CD4-positive, alpha-beta T cell treated with Interleukin-17A for 4 hours (primary cell): ENCODE measurements around the gene SH3PXD2A.

Experiments
- DNase-seq: peaks from one replicate; pipeline ENCODE4 v3.0.0-alpha.2; 2020; ENCODE audit warnings: mixed read lengths

Gene SH3PXD2A

DNA sequence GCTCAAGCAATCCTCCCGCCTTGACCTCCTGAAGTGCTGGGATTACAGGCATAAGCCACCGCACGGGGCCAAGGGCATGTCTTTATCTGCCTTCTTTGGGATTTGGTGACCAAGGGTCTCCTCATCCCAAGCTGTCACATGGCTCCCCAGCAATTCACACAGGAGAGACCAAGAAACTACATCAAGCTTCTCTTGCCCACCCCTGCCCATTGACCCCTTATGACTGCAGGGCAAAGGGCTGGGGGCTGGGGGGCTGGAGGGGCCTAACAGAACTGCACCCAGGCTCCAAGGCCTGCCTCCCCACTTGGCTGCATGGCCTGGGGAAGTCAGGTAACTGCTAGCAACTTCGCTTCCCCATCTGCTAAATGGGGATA lies 137.1 kb downstream of the SH3PXD2A start:
- DNase-seq: no peak

- no peak for DNase-seq
Observed at GRCh38 chr10:103717341-103718246, 137.8 kb downstream of the SH3PXD2A start.

DNA sequence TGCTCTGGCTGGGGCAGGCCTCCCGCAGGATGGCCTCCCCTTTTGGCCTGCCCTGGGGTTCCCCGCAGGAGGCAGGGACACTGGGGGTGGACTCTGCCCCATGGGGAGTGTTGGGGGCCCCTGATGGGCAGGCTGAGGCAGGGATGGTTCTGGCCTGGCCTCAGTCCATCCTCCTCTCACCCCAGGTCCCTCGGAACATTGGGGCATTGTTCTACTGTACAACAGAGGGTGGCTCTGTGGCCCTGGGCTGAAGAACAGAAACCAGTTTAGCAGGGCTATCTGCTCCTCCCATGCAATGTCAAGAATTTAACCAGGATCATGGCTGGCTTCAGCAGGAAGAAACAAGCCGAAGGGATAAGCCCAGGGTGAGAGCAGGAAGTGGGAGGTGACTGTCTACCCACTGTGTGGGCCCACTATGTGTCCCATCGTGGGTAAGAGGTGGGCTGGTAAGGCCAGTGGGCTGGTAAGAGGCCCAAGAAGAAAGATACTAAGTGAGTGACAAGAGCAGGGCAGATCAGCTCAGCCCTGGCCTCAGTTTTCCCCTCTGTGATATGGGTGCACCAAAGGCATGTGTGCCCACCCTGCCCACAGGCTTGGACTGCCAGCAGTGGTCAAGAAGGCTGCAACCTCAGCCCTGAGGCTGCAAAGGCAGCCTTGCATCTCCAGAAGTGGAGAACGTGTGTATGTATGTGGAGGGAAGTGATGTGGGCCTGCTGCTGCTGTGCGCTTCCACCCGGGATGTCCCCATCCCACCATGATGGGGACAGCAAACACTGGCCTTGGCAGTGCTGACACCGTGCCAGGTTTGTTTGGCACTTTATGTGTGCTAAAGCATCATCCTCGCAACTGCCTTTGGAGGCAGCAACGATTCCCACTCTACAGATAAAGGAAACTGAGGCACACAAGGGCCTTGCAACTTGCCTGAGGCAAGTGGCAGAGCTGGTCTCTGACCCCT lies 138.9 kb downstream of the SH3PXD2A start:
- no peak for DNase-seq

DNA sequence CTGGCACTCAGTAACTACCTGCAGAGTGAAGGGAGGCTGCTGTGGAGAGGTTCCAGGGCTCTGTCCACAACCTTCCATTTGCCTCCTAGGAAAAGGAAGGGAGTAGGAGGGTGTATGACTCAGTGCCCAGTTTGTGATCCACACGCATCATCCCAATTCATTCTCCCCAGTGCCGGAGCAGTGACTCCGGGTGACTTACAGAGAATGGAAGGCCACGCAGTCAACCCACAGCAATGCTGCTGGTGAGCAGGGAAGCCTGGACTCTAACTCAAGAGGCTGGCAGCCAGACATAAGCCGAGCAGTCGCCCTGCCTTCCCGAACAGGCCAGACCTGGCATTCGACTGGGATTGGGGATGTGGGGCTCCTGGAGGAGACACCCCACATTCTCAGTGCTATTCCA lies 139.9 kb downstream of the SH3PXD2A start:
- DNase-seq: no peak

DNA sequence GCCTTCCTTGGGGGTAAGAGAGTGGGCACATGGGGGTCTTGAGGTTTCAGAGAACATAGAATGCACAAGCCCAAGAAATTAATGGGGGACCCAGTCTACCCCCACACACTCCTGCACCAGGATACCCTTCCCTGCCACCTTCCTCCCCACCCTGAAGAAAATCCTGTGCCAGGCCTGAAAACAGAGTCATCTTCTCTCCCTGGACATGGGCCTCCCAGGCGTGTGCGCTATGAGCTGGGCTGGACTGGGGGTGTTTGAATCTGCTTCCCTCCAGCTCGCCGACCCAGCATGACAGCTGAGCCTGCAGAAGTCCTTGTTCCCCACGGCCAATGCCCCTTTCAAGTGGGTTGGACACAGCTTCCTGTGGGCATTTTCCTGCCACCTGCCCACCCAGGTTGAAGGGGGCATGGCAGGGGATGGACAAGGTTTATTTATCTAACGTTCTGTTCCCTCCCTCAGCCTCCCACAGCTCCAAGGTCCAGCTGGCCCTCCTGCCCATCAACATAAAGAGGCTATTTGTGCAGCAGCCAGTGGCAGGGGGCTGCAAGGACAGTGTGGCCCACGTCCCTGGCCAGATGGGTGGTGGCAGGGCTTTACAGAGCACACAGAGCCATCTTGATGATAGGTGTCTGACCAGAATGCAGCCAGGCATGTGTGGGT lies 141.0 kb downstream of the SH3PXD2A start:
- DNase-seq: no peak

GRCh38 chr10:103713676-103714075 lies 141.7 kb downstream of the SH3PXD2A start:
- no peak for DNase-seq

GRCh38 chr10:103712898-103713498 lies 142.4 kb downstream of the SH3PXD2A start:
- DNase-seq: peak; percentile 87

GRCh38 chr10:103712146-103712545 lies 143.2 kb downstream of the SH3PXD2A start:
- DNase-seq: no peak

DNA sequence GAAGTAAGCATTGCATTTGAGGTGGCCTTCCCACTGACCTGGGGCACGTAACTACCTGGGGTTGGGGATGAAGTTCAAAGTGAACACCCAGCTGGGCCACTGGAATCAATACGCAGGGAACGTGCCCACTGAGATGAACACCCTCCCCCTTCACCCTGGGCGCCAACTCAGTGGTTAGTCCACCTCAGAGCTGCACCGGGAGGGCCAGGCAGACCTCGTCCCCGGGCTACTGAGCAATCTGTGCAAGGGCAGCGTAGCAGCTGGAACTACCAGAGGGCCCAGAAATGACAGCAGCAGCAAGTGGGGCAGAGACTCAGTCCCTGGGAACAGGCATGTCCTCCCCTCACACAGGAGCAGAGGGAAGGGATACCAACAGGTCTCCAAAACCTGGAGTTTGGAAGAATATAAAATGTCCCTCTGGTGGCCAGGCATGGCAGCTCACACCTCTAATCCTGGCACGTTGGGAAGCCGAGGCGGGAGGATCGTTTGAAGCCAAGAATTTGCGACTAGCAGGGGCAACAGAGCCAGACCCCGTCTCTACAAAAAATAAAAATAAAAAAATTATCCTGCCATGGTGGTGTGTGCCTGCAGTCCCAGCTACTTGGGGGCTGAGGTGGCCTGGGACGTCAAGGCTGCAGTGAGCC lies 143.9 kb downstream of the SH3PXD2A start:
- no peak for DNase-seq

GRCh38 chr10:103710490-103710889 lies 144.9 kb downstream of the SH3PXD2A start:
- no peak for DNase-seq

GRCh38 chr10:103709341-103709920 lies 145.9 kb downstream of the SH3PXD2A start:
- no peak for DNase-seq

DNA sequence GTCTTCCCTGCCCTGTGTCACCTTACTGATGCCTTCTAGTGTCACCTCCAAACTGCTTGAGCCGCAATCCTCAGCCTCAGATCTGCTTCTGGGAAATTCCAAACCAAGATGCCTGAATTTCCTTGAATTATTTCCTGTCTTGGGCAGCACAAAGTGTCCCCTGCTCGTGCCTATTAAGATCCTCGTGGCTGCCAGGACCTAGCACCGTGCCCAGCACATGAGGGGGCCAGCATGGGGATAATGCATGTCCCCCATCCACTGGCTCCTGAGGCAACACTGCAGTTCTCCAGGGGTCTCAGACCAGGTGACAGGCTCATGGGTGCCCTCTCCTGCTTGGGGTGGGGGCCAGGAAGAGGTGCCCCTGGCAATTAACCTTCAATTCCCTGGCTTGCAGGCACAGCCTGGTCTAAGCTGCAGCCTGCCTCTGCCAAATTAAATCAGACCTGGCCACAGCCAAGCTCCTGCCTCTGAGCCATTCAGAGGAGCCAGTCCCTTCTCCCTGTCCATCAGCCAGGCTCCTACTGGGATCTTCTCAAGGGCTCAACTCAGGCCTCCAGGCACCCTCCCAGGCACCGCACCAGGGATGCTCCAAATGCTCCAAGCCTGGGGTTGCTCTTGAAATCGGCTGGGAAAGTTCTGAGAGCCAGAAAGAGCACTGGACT lies 146.6 kb downstream of the SH3PXD2A start:
- DNase-seq: no peak

- DNase-seq: no peak
Observed at GRCh38 chr10:103707956-103708626, 147.3 kb downstream of the SH3PXD2A start.

- no peak for DNase-seq
Observed at GRCh38 chr10:103706762-103707161, 148.6 kb downstream of the SH3PXD2A start.

- DNase-seq: no peak
Observed at GRCh38 chr10:103706047-103706446, 149.3 kb downstream of the SH3PXD2A start.

DNA sequence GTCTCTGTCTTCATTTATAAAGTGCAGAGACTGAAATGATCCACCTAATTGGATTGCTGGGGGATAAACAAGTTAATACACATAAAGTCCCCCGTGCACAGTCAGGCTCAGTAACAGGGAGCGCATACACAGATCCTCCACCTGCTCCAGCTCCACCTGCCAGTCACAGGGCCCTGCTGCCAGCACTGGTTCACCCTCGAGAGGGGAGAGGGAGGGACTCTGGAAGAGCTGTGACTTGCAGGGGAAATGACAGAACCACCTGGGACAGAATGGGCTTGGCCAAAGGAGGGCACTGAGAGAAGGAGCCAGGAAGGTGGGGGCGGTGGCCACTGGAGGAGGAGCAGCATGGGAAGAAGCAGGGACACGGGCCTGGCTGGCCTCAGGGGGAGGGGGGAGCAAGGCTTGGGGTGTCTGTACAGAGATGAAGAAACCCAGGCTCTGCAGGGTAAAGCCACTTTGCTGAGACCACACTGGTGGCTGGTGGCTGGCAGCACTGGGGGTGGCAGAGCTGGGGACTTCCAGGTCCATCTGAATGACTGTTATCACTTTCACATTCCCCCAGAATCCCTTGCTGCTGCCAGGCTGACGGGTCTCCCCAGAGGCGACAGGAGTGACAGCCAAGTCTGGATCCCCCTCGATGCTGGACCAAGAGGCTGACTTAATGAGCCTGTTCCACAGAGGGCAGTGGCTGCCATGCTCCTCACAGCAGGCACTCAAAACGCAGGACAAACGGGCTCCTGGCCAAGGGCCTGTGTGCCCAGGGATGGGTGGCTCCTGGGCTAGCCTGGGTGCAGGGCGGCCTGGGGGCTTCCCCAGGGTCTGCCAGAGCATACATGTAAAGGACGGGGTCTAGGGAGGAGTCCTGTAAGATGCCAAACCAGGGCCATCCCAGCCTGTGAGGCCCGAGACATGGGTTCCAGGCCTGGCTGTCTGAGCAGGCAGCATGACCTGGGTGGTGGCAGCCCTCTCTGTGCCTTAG lies 151.1 kb downstream of the SH3PXD2A start:
- no peak for DNase-seq

GRCh38 chr10:103701380-103702222 lies 153.8 kb downstream of the SH3PXD2A start:
- no peak for DNase-seq

DNA sequence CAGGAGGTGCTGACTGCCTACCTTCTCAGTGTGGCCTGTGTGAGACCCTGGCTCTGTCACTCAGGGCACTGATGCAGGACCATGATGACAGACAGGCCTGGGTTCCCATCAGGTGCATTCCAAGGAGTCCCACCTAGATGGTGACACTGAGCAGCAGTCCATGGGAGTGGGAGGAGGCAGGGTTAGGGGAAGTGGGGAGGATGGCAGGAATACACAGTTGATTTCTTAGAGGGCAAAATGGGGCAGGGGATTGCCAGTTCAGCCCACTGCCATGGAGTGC lies 155.0 kb downstream of the SH3PXD2A start:
- no peak for DNase-seq
